WI38 (cell line): ENCODE results near the gene NELL1.

Experiments used
- H3K4me3 ChIP-seq: 2 replicates; pipeline ENCODE4 v1.5.1; 2011; ENCODE audit warnings: low read depth, mild to moderate bottlenecking, control low read depth, low read length
- CTCF ChIP-seq: IDR thresholded peaks from 2 replicates; pipeline ENCODE4 v1.5.1; 2012; ENCODE audit warnings: low read depth, mild to moderate bottlenecking, control low read depth, low read length

Gene NELL1

GRCh38 chr11:20782775-20783174, 113.4 kb downstream of the NELL1 start:
- no peak for TF ChIP-seq CTCF
- H3K4me3 ChIP-seq, result no peak overlapping the region

- TF ChIP-seq CTCF, result no peak
- no peak overlapping the region for H3K4me3 ChIP-seq
Observed at GRCh38 chr11:20783220-20783619, 113.8 kb downstream of the NELL1 start.

- TF ChIP-seq CTCF, result no peak
- no peak overlapping the region for H3K4me3 ChIP-seq
Observed at GRCh38 chr11:20790622-20791021, 121.2 kb downstream of the NELL1 start.

- H3K4me3 ChIP-seq, result no peak overlapping the region
- TF ChIP-seq CTCF, result no peak
Observed at GRCh38 chr11:20795005-20795404, 125.6 kb downstream of the NELL1 start.

GRCh38 chr11:20808328-20808727, 138.9 kb downstream of the NELL1 start:
- no peak overlapping the region for H3K4me3 ChIP-seq
- no peak for TF ChIP-seq CTCF

GRCh38 chr11:20821046-20821445, 151.7 kb downstream of the NELL1 start:
- no peak overlapping the region for H3K4me3 ChIP-seq
- TF ChIP-seq CTCF, result no peak

- no peak overlapping the region for H3K4me3 ChIP-seq
- TF ChIP-seq CTCF, result no peak
Observed at GRCh38 chr11:20821470-20821869, 152.1 kb downstream of the NELL1 start.
